GM12801 (cell line): Measurements from ENCODE around the gene TECPR1.

ENCODE experiments used
- TF ChIP-seq, protein P1 (sequence below): IDR thresholded peaks from one replicate; pipeline ENCODE4 v1.5.1; 2011; ENCODE audit warnings: control low read depth; ENCODE audit not compliant: insufficient read length; ENCODE audit errors: extremely low read depth

TECPR1 gene

DNA sequence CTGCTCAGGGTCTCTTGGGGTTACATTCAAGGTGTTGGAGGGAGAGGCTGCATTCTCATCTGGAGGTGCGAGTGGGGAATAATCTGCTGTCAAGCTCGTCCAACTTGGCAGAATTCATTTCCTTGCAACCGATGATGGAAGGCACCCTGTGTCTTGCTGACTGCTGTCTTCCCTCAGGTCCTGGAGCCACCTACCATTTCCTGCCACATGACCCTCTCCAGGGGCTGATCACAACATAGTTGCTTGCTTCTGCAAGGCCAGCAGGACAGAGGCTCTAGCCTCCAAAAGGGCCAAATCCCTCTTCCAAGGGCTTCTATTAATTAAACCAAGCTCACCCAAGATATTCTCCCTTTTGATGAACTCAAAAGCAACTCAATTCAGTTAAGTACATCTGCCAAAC, 15.3 kb upstream of the TECPR1 start:
- TF ChIP-seq, protein P1, sequence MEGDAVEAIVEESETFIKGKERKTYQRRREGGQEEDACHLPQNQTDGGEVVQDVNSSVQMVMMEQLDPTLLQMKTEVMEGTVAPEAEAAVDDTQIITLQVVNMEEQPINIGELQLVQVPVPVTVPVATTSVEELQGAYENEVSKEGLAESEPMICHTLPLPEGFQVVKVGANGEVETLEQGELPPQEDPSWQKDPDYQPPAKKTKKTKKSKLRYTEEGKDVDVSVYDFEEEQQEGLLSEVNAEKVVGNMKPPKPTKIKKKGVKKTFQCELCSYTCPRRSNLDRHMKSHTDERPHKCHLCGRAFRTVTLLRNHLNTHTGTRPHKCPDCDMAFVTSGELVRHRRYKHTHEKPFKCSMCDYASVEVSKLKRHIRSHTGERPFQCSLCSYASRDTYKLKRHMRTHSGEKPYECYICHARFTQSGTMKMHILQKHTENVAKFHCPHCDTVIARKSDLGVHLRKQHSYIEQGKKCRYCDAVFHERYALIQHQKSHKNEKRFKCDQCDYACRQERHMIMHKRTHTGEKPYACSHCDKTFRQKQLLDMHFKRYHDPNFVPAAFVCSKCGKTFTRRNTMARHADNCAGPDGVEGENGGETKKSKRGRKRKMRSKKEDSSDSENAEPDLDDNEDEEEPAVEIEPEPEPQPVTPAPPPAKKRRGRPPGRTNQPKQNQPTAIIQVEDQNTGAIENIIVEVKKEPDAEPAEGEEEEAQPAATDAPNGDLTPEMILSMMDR, result no peak

DNA sequence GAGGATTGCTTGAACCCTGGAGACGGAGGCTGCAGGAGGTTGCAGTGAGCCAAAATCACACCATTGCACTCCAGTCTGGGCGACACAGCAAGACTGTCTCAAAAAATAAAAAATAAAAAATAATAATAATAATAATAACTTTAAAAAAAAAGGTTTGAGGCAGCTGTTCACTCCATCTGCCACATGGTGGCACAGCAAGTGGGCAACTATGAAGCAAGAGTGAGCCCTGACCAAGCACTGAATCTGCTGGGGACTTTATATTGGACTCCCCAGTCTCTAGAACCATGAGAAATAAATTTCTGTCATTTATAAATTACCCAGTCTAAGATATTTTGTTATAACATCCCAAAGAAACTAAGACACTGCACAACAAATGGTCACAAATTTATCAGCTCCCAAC, 14.8 kb upstream of the TECPR1 start:
- TF ChIP-seq, protein P1, result no peak

DNA sequence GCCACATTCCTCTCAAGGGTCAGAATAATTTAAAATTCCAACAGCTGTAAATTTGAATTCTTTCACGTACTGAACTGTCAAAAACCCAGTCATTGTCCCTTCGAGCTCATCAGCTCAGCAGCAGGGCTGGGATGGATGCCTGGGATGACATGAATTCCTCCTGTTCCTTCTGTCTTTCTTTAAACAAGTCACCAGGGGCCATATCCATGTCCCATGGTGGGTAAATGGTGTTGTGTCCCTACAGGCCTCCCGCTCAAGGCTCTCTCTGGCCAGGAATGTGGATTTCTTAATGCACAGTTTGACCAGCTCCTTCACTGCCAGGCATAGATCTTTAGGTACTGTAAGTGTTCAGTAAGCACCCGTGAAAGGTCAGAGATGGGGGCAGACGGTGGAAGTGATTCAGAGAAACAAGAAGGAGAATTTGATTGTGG, 13.8 kb upstream of the TECPR1 start:
- TF ChIP-seq, protein P1, result no peak

DNA sequence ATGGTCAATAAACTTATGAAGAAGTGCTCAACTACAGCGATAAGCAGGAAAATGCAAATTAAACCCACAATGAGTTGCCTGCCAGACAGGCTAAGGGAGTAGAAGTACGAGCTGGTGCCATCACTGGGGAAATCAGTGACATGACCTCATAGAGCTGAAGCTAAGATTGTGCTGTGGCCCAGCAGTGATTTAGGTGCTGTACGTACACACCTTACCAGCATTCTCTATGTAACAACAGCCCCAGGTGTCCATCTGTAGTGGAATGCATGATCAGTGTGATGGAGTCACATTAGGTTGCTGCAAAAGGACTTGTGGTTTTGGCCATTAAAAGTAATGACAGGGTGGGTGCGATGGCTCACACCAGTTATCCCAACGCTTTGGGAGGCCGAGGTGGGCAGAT, 5.7 kb upstream of the TECPR1 start:
- TF ChIP-seq, protein P1, result no peak

DNA sequence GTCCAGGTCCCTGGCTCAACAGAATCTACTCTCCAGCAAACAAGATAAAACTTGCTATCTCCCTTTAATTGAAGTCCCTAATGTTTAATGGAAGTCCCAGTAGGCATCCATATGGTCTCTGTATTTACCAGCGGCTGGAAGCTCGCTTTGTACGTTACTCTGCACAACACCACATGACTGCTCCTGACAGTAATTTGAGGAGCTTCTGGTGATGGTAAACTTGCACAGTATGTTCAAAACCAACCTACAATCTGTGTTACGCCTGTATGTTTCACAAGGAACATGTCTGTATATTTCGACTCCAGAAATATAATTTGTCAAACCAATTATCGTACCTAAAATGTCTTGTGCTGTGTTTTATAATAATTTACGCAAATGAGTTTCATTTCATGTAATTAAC, 4.4 kb upstream of the TECPR1 start:
- TF ChIP-seq, protein P1, result no peak

DNA sequence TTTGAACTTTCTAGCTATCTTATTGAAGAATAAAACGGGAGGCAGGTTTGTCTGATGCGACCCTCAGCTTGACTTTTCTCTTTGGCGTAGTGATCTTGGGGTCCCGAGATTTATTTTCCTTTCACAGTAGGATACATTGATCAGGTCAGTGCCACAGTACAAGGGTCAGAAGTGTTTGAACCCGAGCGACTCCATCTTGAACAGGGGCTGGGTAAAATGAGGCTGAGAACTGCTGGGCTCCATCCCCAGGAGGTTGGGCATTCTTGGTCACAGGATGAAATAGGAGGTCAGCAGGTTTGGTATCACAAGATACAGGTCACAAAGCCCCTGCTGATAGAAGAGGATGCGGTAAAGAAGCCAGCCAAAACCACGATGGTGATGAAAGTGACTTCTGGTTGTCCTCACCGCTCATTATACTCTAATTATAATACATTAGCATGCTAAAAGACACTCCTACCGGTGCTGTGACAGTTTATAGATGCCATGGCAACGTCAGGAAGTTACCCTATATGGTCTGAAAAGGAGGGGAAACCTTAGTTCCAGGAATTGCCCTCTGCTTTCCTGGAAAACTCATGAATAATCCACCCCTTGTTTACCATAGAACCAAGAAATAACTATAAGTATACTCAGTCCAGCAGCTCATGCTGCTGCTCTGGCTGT, 3.0 kb upstream of the TECPR1 start:
- TF ChIP-seq, protein P1, result no peak

DNA sequence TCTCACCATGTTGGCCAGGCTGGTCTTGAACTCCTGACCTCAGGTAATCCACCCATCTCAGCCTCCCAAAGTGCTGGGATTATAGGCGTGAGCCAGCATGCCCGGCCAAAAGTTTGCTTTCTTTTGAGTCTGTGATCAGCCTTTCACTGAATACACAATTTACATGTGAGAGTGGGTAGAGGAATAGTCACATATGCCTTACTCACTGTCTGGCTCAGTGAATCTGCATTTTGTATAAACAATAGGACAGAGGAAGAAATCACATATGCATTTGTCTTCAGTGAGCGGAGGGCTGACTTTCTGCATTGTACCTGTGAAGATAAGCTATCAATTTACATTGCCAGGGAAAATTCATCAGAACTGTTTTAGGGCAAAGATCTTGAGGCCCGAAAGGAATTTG, 2.5 kb upstream of the TECPR1 start:
- TF ChIP-seq, protein P1, result no peak
